Measurements from ENCODE around the gene HSPA12A.
A peak's percentile ranks its signal among the peaks of the same experiment; 100 is the strongest.

The HSPA12A gene

GRCh38 chr10:116741391-116742351, 695 bp downstream of the HSPA12A start:
- peaks cover 72% of the 10 kb centered on the region for H3K27me3 Mint-ChIP-seq (ENCODE audit: low read depth)

GRCh38 chr10:116740971-116741370, 1.4 kb downstream of the HSPA12A start:
- H3K27ac Mint-ChIP-seq: no peak overlapping the region
- H3K36me3 Mint-ChIP-seq (ENCODE audit: low read depth): peaks cover 2% of the 10 kb centered on the region
- H3K4me3 Mint-ChIP-seq: no peak overlapping the region
- no peaks in the 10 kb centered on the region for H3K4me1 Mint-ChIP-seq (ENCODE audit: low read depth)
- H3K27me3 Mint-ChIP-seq (ENCODE audit: low read depth): peaks cover 72% of the 10 kb centered on the region
- peaks cover 4% of the 10 kb centered on the region for H3K9me3 Mint-ChIP-seq

More at GRCh38 chr10:116741391-116742351, 695 bp downstream of the HSPA12A start:
- Mint-ChIP-seq H3K27ac (no peak overlapping the region), H3K36me3 (ENCODE audit: low read depth) (peaks cover 2% of the 10 kb centered on the region), H3K4me1 (ENCODE audit: low read depth) (no peaks in the 10 kb centered on the region), H3K9me3 (peaks cover 4% of the 10 kb centered on the region), H3K4me3 (no peak overlapping the region)

GRCh38 chr10:116738339-116738738, 4.0 kb downstream of the HSPA12A start:
- H3K4me1 Mint-ChIP-seq (ENCODE audit: low read depth): no peaks in the 10 kb centered on the region
- H3K9me3 Mint-ChIP-seq: peaks cover 4% of the 10 kb centered on the region
- no peak overlapping the region for H3K27ac Mint-ChIP-seq
- H3K4me3 Mint-ChIP-seq: no peak overlapping the region
- peaks cover 48% of the 10 kb centered on the region for H3K27me3 Mint-ChIP-seq (ENCODE audit: low read depth)
- H3K36me3 Mint-ChIP-seq (ENCODE audit: low read depth): peaks cover 2% of the 10 kb centered on the region

GRCh38 chr10:116737627-116738327, 4.6 kb downstream of the HSPA12A start:
- H3K27me3 Mint-ChIP-seq (ENCODE audit: low read depth): peaks cover 46% of the 10 kb centered on the region
- H3K4me1 Mint-ChIP-seq (ENCODE audit: low read depth): no peaks in the 10 kb centered on the region
- peaks cover 4% of the 10 kb centered on the region for H3K9me3 Mint-ChIP-seq
- H3K4me3 Mint-ChIP-seq: no peak overlapping the region
- no peak overlapping the region for H3K27ac Mint-ChIP-seq
- H3K36me3 Mint-ChIP-seq (ENCODE audit: low read depth): peaks cover 2% of the 10 kb centered on the region

GRCh38 chr10:116733566-116733965, 8.8 kb downstream of the HSPA12A start:
- Mint-ChIP-seq H3K27me3 (ENCODE audit: low read depth) (peaks cover 26% of the 10 kb centered on the region), H3K4me3 (no peak overlapping the region), H3K36me3 (ENCODE audit: low read depth) (peaks cover 2% of the 10 kb centered on the region), H3K9me3 (peaks cover 4% of the 10 kb centered on the region), H3K4me1 (ENCODE audit: low read depth) (no peaks in the 10 kb centered on the region), H3K27ac (no peak overlapping the region)

- H3K9me3 Mint-ChIP-seq: peaks cover 4% of the 10 kb centered on the region
- H3K27me3 Mint-ChIP-seq (ENCODE audit: low read depth): peaks cover 18% of the 10 kb centered on the region
- no peaks in the 10 kb centered on the region for H3K4me1 Mint-ChIP-seq (ENCODE audit: low read depth)
- H3K4me3 Mint-ChIP-seq: no peak overlapping the region
- H3K36me3 Mint-ChIP-seq (ENCODE audit: low read depth): peaks cover 2% of the 10 kb centered on the region
- H3K27ac Mint-ChIP-seq: no peak overlapping the region
These were observed 9.8 kb downstream of the HSPA12A start for GRCh38 chr10:116732573-116732972.

- H3K4me3 Mint-ChIP-seq: no peak overlapping the region
- H3K9me3 Mint-ChIP-seq: no peaks in the 10 kb centered on the region
- no peaks in the 10 kb centered on the region for H3K4me1 Mint-ChIP-seq (ENCODE audit: low read depth)
- H3K27me3 Mint-ChIP-seq (ENCODE audit: low read depth): peaks cover 24% of the 10 kb centered on the region
- no peak overlapping the region for H3K27ac Mint-ChIP-seq
- H3K36me3 Mint-ChIP-seq (ENCODE audit: low read depth): no peaks in the 10 kb centered on the region
These were observed 11.7 kb downstream of the HSPA12A start for GRCh38 chr10:116730464-116731260.

- no peak overlapping the region for H3K27ac Mint-ChIP-seq
- no peak overlapping the region for H3K4me3 Mint-ChIP-seq
- no peaks in the 10 kb centered on the region for H3K9me3 Mint-ChIP-seq
- peaks cover 28% of the 10 kb centered on the region for H3K27me3 Mint-ChIP-seq (ENCODE audit: low read depth)
- H3K36me3 Mint-ChIP-seq (ENCODE audit: low read depth): no peaks in the 10 kb centered on the region
- H3K4me1 Mint-ChIP-seq (ENCODE audit: low read depth): peaks cover 5% of the 10 kb centered on the region
These were observed 13.1 kb downstream of the HSPA12A start for GRCh38 chr10:116729243-116729642.

GRCh38 chr10:116728526-116729096, 13.8 kb downstream of the HSPA12A start:
- Mint-ChIP-seq H3K27me3 (ENCODE audit: low read depth) (peaks cover 32% of the 10 kb centered on the region), H3K27ac (no peak overlapping the region), H3K4me1 (ENCODE audit: low read depth) (peaks cover 8% of the 10 kb centered on the region), H3K4me3 (no peak overlapping the region), H3K9me3 (no peaks in the 10 kb centered on the region), H3K36me3 (ENCODE audit: low read depth) (no peaks in the 10 kb centered on the region)

GRCh38 chr10:116723428-116724281, 18.7 kb downstream of the HSPA12A start:
- Mint-ChIP-seq H3K4me1 (ENCODE audit: low read depth) (peaks cover 12% of the 10 kb centered on the region), H3K4me3 (peak overlapping the region; percentile 12), H3K36me3 (ENCODE audit: low read depth) (no peaks in the 10 kb centered on the region), H3K27ac (no peak overlapping the region), H3K9me3 (no peaks in the 10 kb centered on the region), H3K27me3 (ENCODE audit: low read depth) (peaks cover 52% of the 10 kb centered on the region)

GRCh38 chr10:116722736-116723427, 19.5 kb downstream of the HSPA12A start:
- peaks cover 52% of the 10 kb centered on the region for H3K27me3 Mint-ChIP-seq (ENCODE audit: low read depth)
- no peaks in the 10 kb centered on the region for H3K9me3 Mint-ChIP-seq
- H3K36me3 Mint-ChIP-seq (ENCODE audit: low read depth): no peaks in the 10 kb centered on the region
- no peak overlapping the region for H3K27ac Mint-ChIP-seq
- peaks cover 12% of the 10 kb centered on the region for H3K4me1 Mint-ChIP-seq (ENCODE audit: low read depth)
- no peak overlapping the region for H3K4me3 Mint-ChIP-seq

- Mint-ChIP-seq H3K9me3 (no peaks in the 10 kb centered on the region), H3K4me1 (ENCODE audit: low read depth) (peaks cover 12% of the 10 kb centered on the region), H3K27me3 (ENCODE audit: low read depth) (peaks cover 47% of the 10 kb centered on the region), H3K4me3 (no peak overlapping the region), H3K36me3 (ENCODE audit: low read depth) (no peaks in the 10 kb centered on the region), H3K27ac (no peak overlapping the region)
These were observed 20.6 kb downstream of the HSPA12A start for GRCh38 chr10:116721547-116722392.
